Endodermal cell (in vitro differentiated cells): ENCODE results near the gene CCSER1. TPM values are rescaled to one million over a fixed set of nuclear protein-coding genes. Genes with fewer than 3 reads are reported as not detected.

Source experiments
- DNase-seq: peaks from one replicate; pipeline ENCODE4 v3.0.0-alpha.2; 2017
- H3K27ac ChIP-seq: 2 replicates; pipeline ENCODE4 v1.5.1; 2013; ENCODE audit warnings: mild to moderate bottlenecking, low read depth, low read length, moderate library complexity
- H3K27me3 ChIP-seq: 2 replicates; pipeline ENCODE4 v1.6.1; 2013; ENCODE audit warnings: mild to moderate bottlenecking, low read length, moderate library complexity; ENCODE audit not compliant: insufficient read depth, control insufficient read depth, poor library complexity, severe bottlenecking
- H3K36me3 ChIP-seq: 2 replicates; pipeline ENCODE4 v1.7.0; 2013; ENCODE audit warnings: mild to moderate bottlenecking, low read length, moderate library complexity; ENCODE audit not compliant: control insufficient read depth, insufficient read depth
- H3K4me1 ChIP-seq: one replicate; pipeline ENCODE4 v1.7.0; 2013; ENCODE audit warnings: low read length; ENCODE audit not compliant: control insufficient read depth, insufficient read depth
- H3K4me3 ChIP-seq: 2 replicates; pipeline ENCODE4 v1.5.1; 2013; ENCODE audit warnings: mild to moderate bottlenecking, low read length, moderate library complexity
- H3K9ac ChIP-seq: 2 replicates; pipeline ENCODE4 v1.6.1; 2013; ENCODE audit warnings: mild to moderate bottlenecking, low read length, moderate library complexity; ENCODE audit not compliant: poor library complexity, severe bottlenecking; ENCODE audit errors: extremely low read depth
- H3K9me3 ChIP-seq: 2 replicates; pipeline ENCODE4 v1.6.1; 2013; ENCODE audit warnings: mild to moderate bottlenecking, low read length, moderate library complexity; ENCODE audit not compliant: control insufficient read depth
- H3K27ac Mint-ChIP-seq: 2 replicates; pipeline ENCODE4 v1.8.0; 2020; ENCODE audit warnings: mixed read lengths
- H3K27me3 Mint-ChIP-seq: 2 replicates; pipeline ENCODE4 v1.8.0; 2021; ENCODE audit warnings: mild to moderate bottlenecking, mixed read lengths; ENCODE audit not compliant: insufficient read depth
- H3K36me3 Mint-ChIP-seq: 2 replicates; pipeline ENCODE4 v1.8.0; 2020; ENCODE audit warnings: low read depth, mixed read lengths
- H3K4me1 Mint-ChIP-seq: 2 replicates; pipeline ENCODE4 v1.8.0; 2020; ENCODE audit warnings: mixed read lengths
- H3K4me3 Mint-ChIP-seq: 2 replicates; pipeline ENCODE4 v1.8.0; 2020; ENCODE audit warnings: mild to moderate bottlenecking, moderate library complexity, mixed read lengths
- H3K9me3 Mint-ChIP-seq: 2 replicates; pipeline ENCODE4 v1.8.0; 2020; ENCODE audit warnings: mild to moderate bottlenecking, mixed read lengths
- WGBS, 2 experiments: methylation state at CpG; one replicate each; pipeline versions ENCODE4 v1.1.5 to v1.1.7; 2013; ENCODE audit warnings: missing lambda C conversion rate in 2 of 2, mixed read lengths in 1 of 2; ENCODE audit not compliant: insufficient coverage in 1 of 2, insufficient read length in 1 of 2; 5-methylcytosine and 5-hydroxymethylcytosine counted together
- total RNA-seq, 2 donors: library from RNA; stranded (reverse); fragmentation: NEBNext Ultra II Directional in 1 of 2; extraction: Animal tissue kit (Norgen Biotek cat#: 25700) in 1 of 2; gene quantifications; 2 replicates in 1 of 2; 3 replicates in 1 of 2; pipeline ENCODE4 v1.2.1, GENCODE V29; 2021
- TF ChIP-seq, protein P1 (sequence below): fragments of 200-600 bp; sonication (generic); conservative IDR thresholded peaks from 2 replicates; pipeline ENCODE4 v1.5.0; 2021; ENCODE audit warnings: antibody characterized with exemption, mild to moderate bottlenecking

Gene CCSER1
- total RNA-seq, 2 donors from 2014 or later, result 1.1 to 2.2 TPM

DNA sequence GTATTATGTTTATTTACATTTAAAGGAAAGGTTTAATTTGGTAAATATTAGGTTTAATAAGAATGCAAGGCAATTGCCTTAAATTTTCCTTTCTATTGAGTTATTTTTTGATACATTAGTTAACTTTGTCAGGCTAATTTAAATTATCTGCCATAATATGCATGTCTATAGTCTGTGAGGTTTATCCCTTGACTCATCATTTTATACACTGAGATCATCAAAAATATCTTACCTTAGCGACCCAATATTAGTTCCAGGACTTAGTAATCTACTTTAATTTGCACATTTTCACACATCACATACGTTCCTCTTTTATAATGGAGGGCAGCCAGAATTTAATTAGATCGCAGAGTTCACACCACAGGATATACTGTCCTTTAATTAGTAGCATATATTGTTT, 1177.1 kb downstream of the CCSER1 start:
- TF ChIP-seq, protein P1, sequence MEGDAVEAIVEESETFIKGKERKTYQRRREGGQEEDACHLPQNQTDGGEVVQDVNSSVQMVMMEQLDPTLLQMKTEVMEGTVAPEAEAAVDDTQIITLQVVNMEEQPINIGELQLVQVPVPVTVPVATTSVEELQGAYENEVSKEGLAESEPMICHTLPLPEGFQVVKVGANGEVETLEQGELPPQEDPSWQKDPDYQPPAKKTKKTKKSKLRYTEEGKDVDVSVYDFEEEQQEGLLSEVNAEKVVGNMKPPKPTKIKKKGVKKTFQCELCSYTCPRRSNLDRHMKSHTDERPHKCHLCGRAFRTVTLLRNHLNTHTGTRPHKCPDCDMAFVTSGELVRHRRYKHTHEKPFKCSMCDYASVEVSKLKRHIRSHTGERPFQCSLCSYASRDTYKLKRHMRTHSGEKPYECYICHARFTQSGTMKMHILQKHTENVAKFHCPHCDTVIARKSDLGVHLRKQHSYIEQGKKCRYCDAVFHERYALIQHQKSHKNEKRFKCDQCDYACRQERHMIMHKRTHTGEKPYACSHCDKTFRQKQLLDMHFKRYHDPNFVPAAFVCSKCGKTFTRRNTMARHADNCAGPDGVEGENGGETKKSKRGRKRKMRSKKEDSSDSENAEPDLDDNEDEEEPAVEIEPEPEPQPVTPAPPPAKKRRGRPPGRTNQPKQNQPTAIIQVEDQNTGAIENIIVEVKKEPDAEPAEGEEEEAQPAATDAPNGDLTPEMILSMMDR, result no peak
- Mint-ChIP-seq H3K27me3 (no peaks in the 10 kb centered on the region), H3K27ac (no peak overlapping the region), H3K4me3 (no peak overlapping the region), H3K9me3 (no peaks in the 10 kb centered on the region), H3K36me3 (no peaks in the 10 kb centered on the region), H3K4me1 (no peaks in the 10 kb centered on the region)
- Histone ChIP-seq H3K27ac (no peak overlapping the region), H3K36me3 (no peaks in the 10 kb centered on the region), H3K4me1 (no peaks in the 10 kb centered on the region), H3K9me3 (no peaks in the 10 kb centered on the region), H3K27me3 (no peaks in the 10 kb centered on the region), H3K9ac (no peak overlapping the region), H3K4me3 (no peak overlapping the region)
- WGBS, 2 experiments, result 85 to 96% methylated on average over 2 to 3 of the region's 3 CpGs
- DNase-seq, result no peak

DNA sequence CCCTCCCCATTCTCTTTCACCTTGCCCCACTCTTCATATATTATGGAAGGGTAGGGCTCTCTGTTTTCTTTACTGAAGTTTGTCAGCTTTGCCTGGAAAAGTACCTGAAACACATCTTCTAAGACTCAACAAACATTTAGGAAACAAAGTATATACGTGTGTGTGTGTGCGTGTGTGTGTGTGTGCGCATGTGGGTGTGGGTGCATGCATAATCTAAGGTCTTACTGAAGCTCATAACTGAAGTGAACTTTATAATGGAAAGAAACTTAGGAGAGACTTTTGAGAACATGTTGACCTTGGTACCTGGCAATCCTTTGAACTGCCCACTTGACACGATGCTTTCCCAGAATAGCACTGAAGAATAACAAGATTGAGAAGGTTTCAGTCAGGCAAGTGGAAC, 1190.2 kb downstream of the CCSER1 start:
- TF ChIP-seq, protein P1, result no peak
- no peaks in the 10 kb centered on the region for H3K27me3 ChIP-seq
- no peaks in the 10 kb centered on the region for H3K36me3 Mint-ChIP-seq
- no peak overlapping the region for H3K27ac ChIP-seq
- H3K4me3 Mint-ChIP-seq, result no peak overlapping the region
- H3K27me3 Mint-ChIP-seq, result no peaks in the 10 kb centered on the region
- H3K4me1 Mint-ChIP-seq, result no peaks in the 10 kb centered on the region
- WGBS, 2 experiments, result 85 to 100% methylated on average over 1 to 4 of the region's 4 CpGs
- H3K9me3 Mint-ChIP-seq, result no peaks in the 10 kb centered on the region
- no peak overlapping the region for H3K4me3 ChIP-seq
- no peaks in the 10 kb centered on the region for H3K4me1 ChIP-seq
- no peaks in the 10 kb centered on the region for H3K36me3 ChIP-seq
- no peak overlapping the region for H3K9ac ChIP-seq
- H3K9me3 ChIP-seq, result no peaks in the 10 kb centered on the region
- no peak overlapping the region for H3K27ac Mint-ChIP-seq
- DNase-seq, result no peak

DNA sequence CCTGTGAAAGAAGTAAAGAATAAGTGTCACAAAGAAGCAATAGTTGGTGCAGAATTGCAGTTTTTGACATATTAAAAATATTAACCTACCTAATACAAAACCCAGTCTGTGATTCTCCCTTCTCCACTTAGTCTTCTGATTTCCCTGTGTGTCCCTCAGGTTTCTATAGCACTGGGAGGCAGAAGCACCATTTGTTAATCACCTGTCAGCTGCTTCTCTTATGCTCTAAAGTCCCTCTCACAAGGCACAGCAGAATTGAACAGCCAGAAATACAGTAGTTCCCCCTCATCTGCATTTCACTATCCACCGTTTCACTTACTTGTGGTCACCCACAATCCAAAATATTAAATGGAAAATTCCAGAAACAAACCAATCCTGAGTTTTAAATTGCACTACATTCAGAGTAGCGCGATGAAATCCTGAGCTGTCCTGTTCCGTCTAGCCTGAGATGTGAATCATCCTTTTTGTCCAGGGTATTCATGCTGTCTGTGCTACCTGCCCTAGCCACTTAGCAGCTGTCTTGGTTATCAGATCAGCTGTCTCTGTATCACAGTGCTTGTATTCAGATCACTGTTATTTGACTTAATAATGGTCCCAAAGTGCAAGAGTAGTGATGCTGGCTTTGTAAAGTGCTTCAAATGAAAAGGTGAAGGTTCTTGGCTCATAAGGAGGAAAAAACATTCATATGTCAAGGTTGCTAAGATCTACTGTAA, 1192.5 kb downstream of the CCSER1 start:
- H3K27me3 ChIP-seq, result no peaks in the 10 kb centered on the region
- H3K36me3 Mint-ChIP-seq, result no peaks in the 10 kb centered on the region

More for the DNA sequence above, 1192.5 kb downstream of the CCSER1 start:
- Histone ChIP-seq H3K36me3 (no peaks in the 10 kb centered on the region), H3K9ac (no peak overlapping the region), H3K4me3 (no peak overlapping the region), H3K9me3 (no peaks in the 10 kb centered on the region), H3K27ac (no peak overlapping the region), H3K4me1 (no peaks in the 10 kb centered on the region)
- TF ChIP-seq, protein P1, result no peak
- DNase-seq, result no peak
- Mint-ChIP-seq H3K27me3 (no peaks in the 10 kb centered on the region), H3K9me3 (peaks cover 2% of the 10 kb centered on the region), H3K4me3 (no peak overlapping the region), H3K4me1 (no peaks in the 10 kb centered on the region), H3K27ac (no peak overlapping the region)
- WGBS, 2 experiments, result 95 to 98% methylated on average over 4 of the region's 4 CpGs
